ENCODE results near the gene OR6F1. TPM values are rescaled to one million over a fixed set of nuclear protein-coding genes. Genes with fewer than 3 reads are reported as not detected.

The OR6F1 gene
- total RNA-seq (2013; cell fraction: nucleolus; rRNA removed): not detected in 2 replicates
- not detected in 2 replicates for total RNA-seq (2014; rRNA removed)
- total RNA-seq (2014; rRNA removed; fragmentation: Illumina TruSeq; extraction: Trizol): not detected in 2 replicates
- total RNA-seq (2021): not detected in 2 replicates
- polyA plus RNA-seq (2011; ENCODE audit: low read depth): not detected
- not detected in 2 replicates for polyA plus RNA-seq (2011; rRNA removed)
- not detected in 2 replicates for polyA plus RNA-seq (2011; cell fraction: cytosol; rRNA removed)
- polyA plus RNA-seq (2011; cell fraction: nucleus; rRNA removed): not detected in 2 replicates
- polyA plus RNA-seq (2012): not detected in 2 replicates
- polyA plus RNA-seq (2014; fragmentation: Illumina TruSeq; extraction: Trizol): not detected in 2 replicates
- not detected for polyA plus RNA-seq (2014; fragmentation: Nextera tagmentation; extraction: Ambion mirVana)
- polyA plus RNA-seq (2014; rRNA removed): not detected in 2 replicates
- not detected for polyA plus RNA-seq (2016; fragmentation: Nextera tagmentation; extraction: Ambion mirVana)
- polyA minus RNA-seq (2011; rRNA and poly(A)+ RNA removed): not detected in 2 replicates
- polyA minus RNA-seq (2011; cell fraction: cytosol; rRNA and poly(A)+ RNA removed): not detected in 2 replicates
- polyA minus RNA-seq (2011; cell fraction: nucleus; rRNA and poly(A)+ RNA removed): not detected in 2 replicates
- not detected for Bru-seq, nascent RNA
- not detected for BruChase-seq, experiment 1, labeled RNA remaining after a 6-hour chase
- BruChase-seq, experiment 2, labeled RNA remaining after a 2-hour chase: not detected
- long read RNA-seq, experiment 1: 0 reads
- long read RNA-seq, experiment 2: 0 reads

- ChIA-PET CTCF (no interaction called here), RAD21 (ENCODE audit: unreplicated experiment) (no interaction called here), POLR2A (no interaction called here), SMC1A (ENCODE audit: uncharacterized antibody, unreplicated experiment) (no interaction called here)
- no peaks in the 10 kb centered on the region for H3K4me1 ChIP-seq (ENCODE audit: control insufficient read depth, insufficient read depth, low read length)
- no peaks in the 10 kb centered on the region for H3K79me2 ChIP-seq (ENCODE audit: control insufficient read depth, insufficient read depth, low read length)
- FAIRE-seq: no peak
- no peak for ATAC-seq
- intact Hi-C loops (cut with micrococcal nuclease; ENCODE audit: unreplicated experiment) (no loop called here), in situ Hi-C loops (cut with MboI) (no loop called here)
- no peak for DNase-seq (ENCODE audit: low read depth, low spot score)
- 51% methylated on average over 3 of the region's 3 CpGs for WGBS (ENCODE audit: insufficient coverage, insufficient replicate concordance, low lambda C conversion rate, missing lambda C conversion rate)
- H3K4me2 ChIP-seq (ENCODE audit: control insufficient read depth, insufficient read depth): no peak within 1 kb of the TSS
- no peak within 1 kb of the TSS for H3K4me3 ChIP-seq
- H2AFZ ChIP-seq (ENCODE audit: control insufficient read depth, low read depth, low read length): no peak within 1 kb of the TSS
- H3K27ac ChIP-seq (ENCODE audit: control insufficient read depth, insufficient read depth): no peak within 1 kb of the TSS
- no peaks in the 10 kb centered on the region for H4K20me1 ChIP-seq (ENCODE audit: control insufficient read depth, insufficient read depth)
- no peaks in the 10 kb centered on the region for H3K36me3 ChIP-seq (ENCODE audit: control insufficient read depth in 2 of 2, insufficient read depth in 2 of 2, low read length in 1 of 2)
- no TSS peak for BruUV-seq (replicated peaks)
- H3K27me3 ChIP-seq (replicated peaks in 1 of 2; ENCODE audit: control insufficient read depth in 2 of 2, insufficient read depth in 2 of 2, low read length in 1 of 2): no peaks in the 10 kb centered on the region
- H3K9ac ChIP-seq (ENCODE audit: control insufficient read depth, insufficient read depth, low read length): no peak within 1 kb of the TSS
- H3K9me3 ChIP-seq (replicated peaks; ENCODE audit: control insufficient read depth, insufficient read depth, low read length): no peaks in the 10 kb centered on the region
- TF ChIP-seq FOXK2 (IDR thresholded peaks at IDR 0.05): no peak
- TF ChIP-seq LARP7 (IDR thresholded peaks at IDR 0.05): no peak
- no peak for TF ChIP-seq CBFB (IDR thresholded peaks at IDR 0.05; ENCODE audit: low read depth)
- TF ChIP-seq RB1 (IDR thresholded peaks at IDR 0.05; ENCODE audit: borderline replicate concordance): no peak
- TF ChIP-seq IRF4 (IDR thresholded peaks at IDR 0.05; ENCODE audit: low read depth, low read length): no peak
- TF ChIP-seq CHD2 (IDR thresholded peaks at IDR 0.05; ENCODE audit: borderline replicate concordance, low read depth, low read length): no peak
- no peak for TF ChIP-seq ZBTB4 (CRISPR knock-in tag; IDR thresholded peaks at IDR 0.05)
- no peak for TF ChIP-seq TCF3 (IDR thresholded peaks at IDR 0.05; ENCODE audit: borderline replicate concordance, insufficient read depth, low read depth, low read length)
- no peak for TF ChIP-seq E2F4 (IDR thresholded peaks at IDR 0.05; ENCODE audit: low read depth, low read length)
- no peak for TF ChIP-seq EGR1 (IDR thresholded peaks at IDR 0.05; ENCODE audit: borderline replicate concordance in 1 of 2, low read depth in 2 of 2, low read length in 2 of 2)
- TF ChIP-seq EZH2 (IDR thresholded peaks at IDR 0.05; ENCODE audit: borderline replicate concordance, control insufficient read depth, low read depth, low read length): no peak
- TF ChIP-seq ELK1 (IDR thresholded peaks at IDR 0.05; ENCODE audit: low read depth, low read length): no peak
- no peak for TF ChIP-seq DPF2 (IDR thresholded peaks at IDR 0.05)
- no peak for TF ChIP-seq CEBPZ (IDR thresholded peaks at IDR 0.05; ENCODE audit: low read depth, low read length)
Measured at GRCh38 chr1:247716546-247716945, at the start of gene OR6F1. TSS of gene OR6F1 (minus strand) at chr1:247716646. CDS start at chr1:247712755, 3,891 bp downstream.

Measured in GM12878 (cell line).